Body of pancreas (tissue), 4 donors: ENCODE results near the gene JPH3. TPM values are rescaled to one million over a fixed set of nuclear protein-coding genes. Genes with fewer than 3 reads are reported as not detected.

Experiments used
- ATAC-seq: fragments of 150-250 bp; one replicate; pipeline ENCODE4 v1.9.1; 2016
- DNase-seq, 4 donors: peaks; one replicate each; pipeline ENCODE4 v3.0.0-alpha.2; 2019
- H3K27ac ChIP-seq, 4 donors: fragments of 200-600 bp; sonication (generic); 1 replicate in 3 of 4; 2 replicates in 1 of 4; pipeline versions ENCODE4 v1.5.1 to v1.6.1; 2016 to 2019; ENCODE audit warnings: mild to moderate bottlenecking in 1 of 4, mixed read lengths in 1 of 4, moderate library complexity in 1 of 4
- H3K27me3 ChIP-seq, 2 donors: fragments of 200-600 bp; sonication (generic); one replicate each; pipeline ENCODE4 v1.6.0; 2016; ENCODE audit warnings: mild to moderate bottlenecking in 1 of 2
- H3K36me3 ChIP-seq, 2 donors: fragments of 200-600 bp; sonication (generic); replicated peaks in 1 of 2; 2 replicates each; pipeline ENCODE4 v1.5.1; 2016; ENCODE audit warnings: low read depth in 2 of 2; ENCODE audit not compliant: insufficient read depth in 1 of 2
- H3K4me1 ChIP-seq: fragments of 200-600 bp; sonication (generic); one replicate; pipeline ENCODE4 v1.6.0; 2016
- H3K4me3 ChIP-seq, 2 donors: fragments of 200-600 bp; sonication (generic); 1 replicate in 1 of 2; 2 replicates in 1 of 2; pipeline ENCODE4 v1.5.1; 2016 to 2019
- H3K9me3 ChIP-seq, 3 donors: fragments of 200-600 bp; sonication (generic); 1 replicate in 2 of 3; 2 replicates in 1 of 3; pipeline ENCODE4 v1.5.1; 2016
- CTCF ChIP-seq, 7 experiments: fragments of 450-650 bp in 4 of 7; fragments of 200-600 bp in 3 of 7; sonication (generic) in 3 of 7; IDR thresholded peaks; one replicate each; pipeline ENCODE4 v1.5.1; 2016 to 2019; ENCODE audit warnings: antibody characterized with exemption in 7 of 7
- POLR2A ChIP-seq, 3 donors: fragments of 450-650 bp; IDR thresholded peaks; one replicate each; pipeline ENCODE4 v1.6.1; 2016; ENCODE audit warnings: antibody characterized with exemption in 3 of 3, mild to moderate bottlenecking in 2 of 3
- WGBS, 2 donors: methylation state at CpG; one replicate each; pipeline ENCODE4 v1.1.5; 2017; 5-methylcytosine and 5-hydroxymethylcytosine counted together
- intact Hi-C: fragments of 100-400 bp; cut with DNase I; formaldehyde crosslinking; loops from one replicate; pipeline ENCODE4 v1.15.1; 2023
- total RNA-seq, 2 donors: library from RNA; depleted of rRNA; stranded (reverse); fragments of >200 nt; gene quantifications; one replicate each; pipeline ENCODE4 v1.1.0, GENCODE V29; 2016

JPH3 gene
- total RNA-seq, 2 donors from 2014 or later = not detected

DNA sequence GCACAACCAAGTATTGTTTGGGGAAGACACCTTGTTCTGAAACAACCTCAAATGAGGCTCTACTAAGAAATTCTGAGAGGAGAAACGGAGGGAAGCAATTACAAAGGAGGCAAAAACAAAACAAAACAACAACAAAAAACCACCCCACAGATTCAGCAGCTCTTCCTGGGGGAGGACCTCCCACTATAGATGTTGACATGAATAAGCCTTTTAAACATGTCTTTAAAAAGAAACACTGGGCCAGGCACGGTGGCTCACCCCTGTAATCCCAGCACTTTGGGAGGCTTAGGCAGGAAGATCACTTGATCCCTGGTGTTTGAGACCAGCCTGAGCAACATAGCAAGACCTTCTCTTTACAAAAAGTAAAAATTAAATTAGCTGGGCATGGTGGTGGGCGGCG lies 22.6 kb upstream of the JPH3 start:
- DNase-seq (no peak), ATAC-seq (no peak)
- TF ChIP-seq POLR2A (IDR thresholded peaks at IDR 0.05) (no peak), CTCF (IDR thresholded peaks at IDR 0.05) (no peak)
- H3K27ac ChIP-seq = no peak overlapping the region
- WGBS, 2 donors = 80 to 87% methylated on average over 4 of the region's 4 CpGs
- peaks cover 11% of the 10 kb centered on the region for H3K4me1 ChIP-seq
- intact Hi-C loops = no loop called here
- peaks cover 0 to 4% of the 10 kb centered on the region in 2 donors for H3K27me3 ChIP-seq
- no peaks in the 10 kb centered on the region for H3K36me3 ChIP-seq
- H3K9me3 ChIP-seq = no peaks in the 10 kb centered on the region
- H3K4me3 ChIP-seq = no peak overlapping the region

DNA sequence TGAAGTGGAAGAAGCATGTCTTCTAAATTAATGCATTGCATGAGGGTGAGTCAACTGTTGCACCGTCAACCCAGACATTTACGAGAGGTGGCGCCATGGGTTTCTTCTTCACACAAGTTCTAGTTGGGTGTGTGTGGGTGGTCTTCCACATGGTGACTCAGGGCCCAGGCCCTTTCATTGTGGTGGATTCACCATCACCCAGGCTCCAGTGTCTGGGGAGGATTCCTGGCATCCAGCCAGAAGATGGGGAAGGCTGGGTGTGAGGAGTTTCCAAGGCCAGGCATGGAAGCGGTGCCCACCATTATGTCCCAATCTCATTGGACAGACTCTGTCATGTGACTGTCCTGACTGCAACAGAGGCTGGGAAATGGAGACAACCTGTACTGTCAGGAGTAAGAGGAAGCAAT lies 21.4 kb upstream of the JPH3 start:
- peaks cover 0 to 3% of the 10 kb centered on the region in 2 donors for H3K27me3 ChIP-seq
- intact Hi-C loops = no loop called here
- no peak overlapping the region for H3K27ac ChIP-seq
- WGBS, 2 donors = 83 to 97% methylated on average over 3 to 4 of the region's 4 CpGs
- H3K4me1 ChIP-seq = peaks cover 11% of the 10 kb centered on the region
- DNase-seq = no peak
- no peak for ATAC-seq
- no peaks in the 10 kb centered on the region for H3K9me3 ChIP-seq
- H3K4me3 ChIP-seq = no peak overlapping the region
- no peak for TF ChIP-seq POLR2A (IDR thresholded peaks at IDR 0.05)
- TF ChIP-seq CTCF (IDR thresholded peaks at IDR 0.05) = no peak
- no peaks in the 10 kb centered on the region for H3K36me3 ChIP-seq

DNA sequence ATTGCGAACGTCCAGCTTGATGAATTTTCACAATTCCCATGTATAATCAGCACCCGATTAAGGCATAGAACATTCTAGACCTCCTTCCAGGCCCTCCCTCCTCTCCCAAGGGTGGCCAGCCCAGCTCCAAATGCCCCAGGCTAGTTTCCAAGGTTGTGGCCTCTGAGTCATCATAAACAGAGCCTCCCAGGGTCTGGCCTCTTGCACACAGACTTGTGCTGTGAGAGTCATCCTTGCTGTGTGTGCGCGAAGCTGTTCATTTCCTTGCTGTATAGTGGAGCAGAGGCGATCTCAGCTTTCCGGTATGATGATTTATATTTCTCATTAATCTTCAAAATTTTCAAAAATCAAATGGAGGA lies 20.5 kb upstream of the JPH3 start:
- no peaks in the 10 kb centered on the region for H3K27me3 ChIP-seq
- H3K9me3 ChIP-seq = no peaks in the 10 kb centered on the region
- H3K4me1 ChIP-seq = peaks cover 11% of the 10 kb centered on the region
- peak; percentile 49 to 68 (median 62) for DNase-seq
- TF ChIP-seq CTCF (IDR thresholded peaks at IDR 0.05) (no peak), POLR2A (IDR thresholded peaks at IDR 0.05) (no peak)
- peak overlapping the region in 3 of 4 donors; percentile 38 to 70 (median 47) for H3K27ac ChIP-seq
- WGBS, 2 donors = 42 to 47% methylated on average over 7 of the region's 7 CpGs
- peak; percentile 83 for ATAC-seq
- intact Hi-C loops = no loop called here
- H3K36me3 ChIP-seq = no peaks in the 10 kb centered on the region
- no peak overlapping the region for H3K4me3 ChIP-seq

DNA sequence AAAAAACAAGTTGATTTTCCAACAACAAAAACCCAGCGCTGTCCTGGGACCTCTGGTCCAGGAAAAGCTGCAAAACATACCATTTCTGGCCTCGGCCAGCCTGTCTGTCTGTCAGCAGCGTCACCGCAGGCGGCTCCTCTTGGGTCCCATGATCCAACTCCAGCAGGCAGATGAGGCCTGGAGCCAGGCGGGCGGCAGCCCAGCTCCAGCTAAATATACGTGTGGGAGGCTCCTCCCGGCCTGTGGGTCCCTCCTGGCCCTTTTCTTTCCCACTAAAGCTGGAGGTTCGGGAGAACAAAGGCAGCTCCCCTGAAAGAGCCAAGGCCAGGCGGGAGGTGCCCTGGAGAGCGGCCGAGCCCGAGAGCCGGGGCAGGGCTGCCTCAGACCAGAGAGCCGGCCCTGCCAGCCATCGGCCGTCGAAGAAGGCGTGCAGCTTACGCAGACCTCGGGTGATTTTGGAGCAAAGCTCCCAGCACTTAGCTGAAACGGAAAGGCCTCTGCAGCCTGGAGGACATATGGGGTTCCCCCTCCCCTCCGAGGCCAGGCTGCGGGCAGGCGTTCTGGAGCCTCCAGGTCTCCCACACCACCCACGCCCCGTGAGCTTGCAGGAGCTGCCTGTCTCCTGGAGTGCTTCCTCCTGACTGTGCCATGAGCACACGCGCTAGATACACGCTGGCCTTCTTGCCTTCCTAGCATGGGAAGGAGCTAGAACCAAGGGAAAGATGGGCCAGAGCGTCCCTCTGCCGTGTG lies 19.9 kb upstream of the JPH3 start:
- H3K4me3 ChIP-seq = no peak overlapping the region
- no peaks in the 10 kb centered on the region for H3K36me3 ChIP-seq
- no peaks in the 10 kb centered on the region for H3K9me3 ChIP-seq
- DNase-seq = peak in 2 of 4 donors; percentile 19 to 34
- peak; percentile 52 for ATAC-seq
- peak overlapping the region; percentile 23 to 70 (median 42) for H3K27ac ChIP-seq
- H3K27me3 ChIP-seq = no peaks in the 10 kb centered on the region
- H3K4me1 ChIP-seq = peaks cover 11% of the 10 kb centered on the region
- WGBS, 2 donors = 53 to 56% methylated on average over 21 to 33 of the region's 33 CpGs
- TF ChIP-seq POLR2A (IDR thresholded peaks at IDR 0.05) (peak in 1 of 3 donors; percentile 8), CTCF (IDR thresholded peaks at IDR 0.05) (no peak)
- intact Hi-C loops = no loop called here

- Histone ChIP-seq H3K4me1 (peaks cover 11% of the 10 kb centered on the region), H3K9me3 (no peaks in the 10 kb centered on the region), H3K36me3 (no peaks in the 10 kb centered on the region), H3K27ac (peak overlapping the region in 1 of 4 donors; percentile 70), H3K27me3 (no peaks in the 10 kb centered on the region), H3K4me3 (no peak overlapping the region)
- WGBS, 2 donors = 57 to 61% methylated on average over 2 of the region's 2 CpGs
- TF ChIP-seq CTCF (IDR thresholded peaks at IDR 0.05) (no peak), POLR2A (IDR thresholded peaks at IDR 0.05) (no peak)
- intact Hi-C loops = no loop called here
- DNase-seq (no peak), ATAC-seq (no peak)
Measured at GRCh38 chr16:87582966-87583325, 19.4 kb upstream of the JPH3 start.
